Breast epithelium (tissue), 4 donors: Measurements from ENCODE around the gene ZFHX2. TPM values are rescaled to one million over a fixed set of nuclear protein-coding genes. Genes with fewer than 3 reads are reported as not detected.

Experiments used
- DNase-seq, 2 donors: peaks; one replicate each; pipeline ENCODE4 v3.0.0-alpha.2; 2019; ENCODE audit warnings: low spot score in 2 of 2
- H3K27ac ChIP-seq, 2 donors: fragments of 200-600 bp; sonication (generic) in 1 of 2; one replicate each; pipeline ENCODE4 v1.5.1; 2016 to 2019; ENCODE audit warnings: mild to moderate bottlenecking in 1 of 2
- H3K27me3 ChIP-seq, 2 donors: fragments of 200-600 bp; sonication (generic) in 1 of 2; one replicate each; pipeline versions ENCODE4 v1.5.1 to v1.6.0; 2017 to 2019; ENCODE audit warnings: control low read depth in 1 of 2, mild to moderate bottlenecking in 1 of 2
- H3K36me3 ChIP-seq: fragments of 200-600 bp; one replicate; pipeline ENCODE4 v1.5.1; 2019
- H3K4me1 ChIP-seq, 2 donors: fragments of 200-600 bp; sonication (generic); one replicate each; pipeline ENCODE4 v1.5.1; 2016 to 2019; ENCODE audit warnings: control low read depth in 1 of 2
- H3K4me3 ChIP-seq, 3 donors: fragments of 200-600 bp; sonication (generic); 1 replicate in 2 of 3; 2 replicates in 1 of 3; pipeline ENCODE4 v1.5.1; 2016 to 2019; ENCODE audit warnings: mild to moderate bottlenecking in 3 of 3, moderate library complexity in 2 of 3
- H3K9me3 ChIP-seq, 2 donors: fragments of 200-600 bp; sonication (generic) in 1 of 2; one replicate each; pipeline ENCODE4 v1.5.1; 2016 to 2019; ENCODE audit warnings: control low read depth in 1 of 2
- CTCF ChIP-seq, 3 donors: fragments of 450-650 bp; IDR thresholded peaks; one replicate each; pipeline ENCODE4 v1.5.1; 2016 to 2017; ENCODE audit warnings: antibody characterized with exemption in 3 of 3, mild to moderate bottlenecking in 3 of 3, moderate library complexity in 3 of 3
- POLR2A ChIP-seq: fragments of 450-650 bp; IDR thresholded peaks from one replicate; pipeline ENCODE4 v1.6.1; 2016; ENCODE audit warnings: antibody characterized with exemption, mild to moderate bottlenecking, moderate library complexity
- POLR2AphosphoS5 ChIP-seq, 3 donors: sonication (generic); formaldehyde crosslinking; IDR thresholded peaks; one replicate each; pipeline ENCODE4 v1.6.1; 2017; ENCODE audit warnings: antibody characterized with exemption in 3 of 3
- intact Hi-C: fragments of 100-400 bp; cut with DNase I; formaldehyde crosslinking; loops from one replicate; pipeline ENCODE4 v1.15.1; 2023; ENCODE audit warnings: low total_unique reads
- total RNA-seq, 3 donors: library from RNA; depleted of rRNA; stranded (reverse); fragments of >200 nt; gene quantifications; one replicate each; pipeline ENCODE4 v1.1.0, GENCODE V29; 2016

The ZFHX2 gene
- total RNA-seq, 3 donors from 2014 or later, result 0.48 to 1.2 (median 0.66) TPM

GRCh38 chr14:23559010-23559925 is 7.7 kb upstream of the ZFHX2 start:
- DNase-seq, result no peak
- Histone ChIP-seq H3K4me1 (no peaks in the 10 kb centered on the region), H3K9me3 (no peaks in the 10 kb centered on the region), H3K36me3 (no peaks in the 10 kb centered on the region), H3K27me3 (no peaks in the 10 kb centered on the region), H3K4me3 (no peak overlapping the region), H3K27ac (no peak overlapping the region)
- intact Hi-C loops, result loop anchor here (10.0 kb wide), 1 partner anchor 254 kb away; the partner anchor contains the start of genes BCL2L2 and PPP1R3E
- TF ChIP-seq POLR2AphosphoS5 (IDR thresholded peaks at IDR 0.05), result no peak
- TF ChIP-seq CTCF (IDR thresholded peaks at IDR 0.05), result peak; percentile 49 to 56 (median 53)

- Histone ChIP-seq H3K4me3 (no peak overlapping the region), H3K9me3 (no peaks in the 10 kb centered on the region), H3K36me3 (no peaks in the 10 kb centered on the region), H3K27ac (no peak overlapping the region), H3K4me1 (no peaks in the 10 kb centered on the region), H3K27me3 (no peaks in the 10 kb centered on the region)
- intact Hi-C loops, result loop anchor here (10.0 kb wide), 1 partner anchor 254 kb away; the partner anchor contains the start of genes BCL2L2 and PPP1R3E
- TF ChIP-seq CTCF (IDR thresholded peaks at IDR 0.05) (no peak), POLR2AphosphoS5 (IDR thresholded peaks at IDR 0.05) (no peak), POLR2A (no peak)
- DNase-seq, result no peak
Measured at GRCh38 chr14:23558346-23559009, 6.9 kb upstream of the ZFHX2 start.

GRCh38 chr14:23557946-23558345 is 6.4 kb upstream of the ZFHX2 start:
- intact Hi-C loops, result loop anchor here (10.0 kb wide), 1 partner anchor 253 kb away; the partner anchor contains the start of genes BCL2L2 and PPP1R3E
- H3K9me3 ChIP-seq, result no peaks in the 10 kb centered on the region
- no peak for DNase-seq
- H3K27me3 ChIP-seq, result no peaks in the 10 kb centered on the region
- H3K4me1 ChIP-seq, result no peaks in the 10 kb centered on the region
- no peak overlapping the region for H3K4me3 ChIP-seq
- no peaks in the 10 kb centered on the region for H3K36me3 ChIP-seq
- TF ChIP-seq POLR2A (no peak), CTCF (IDR thresholded peaks at IDR 0.05) (no peak), POLR2AphosphoS5 (IDR thresholded peaks at IDR 0.05) (no peak)
- H3K27ac ChIP-seq, result no peak overlapping the region

- no peaks in the 10 kb centered on the region for H3K36me3 ChIP-seq
- H3K27me3 ChIP-seq, result no peaks in the 10 kb centered on the region
- peak overlapping the region in 1 of 2 donors; percentile 93 for H3K27ac ChIP-seq
- no peak for DNase-seq
- H3K9me3 ChIP-seq, result no peaks in the 10 kb centered on the region
- no peaks in the 10 kb centered on the region for H3K4me1 ChIP-seq
- peak overlapping the region in 1 of 3 donors; percentile 86 for H3K4me3 ChIP-seq
- TF ChIP-seq POLR2A (no peak), CTCF (IDR thresholded peaks at IDR 0.05) (no peak), POLR2AphosphoS5 (IDR thresholded peaks at IDR 0.05) (no peak)
- intact Hi-C loops, result loop anchor here (10.0 kb wide), 1 partner anchor 253 kb away; the partner anchor contains the start of genes BCL2L2 and PPP1R3E
Measured at GRCh38 chr14:23557521-23557920, 6.0 kb upstream of the ZFHX2 start.
